Cardiac muscle cell (in vitro differentiated cells and primary cell): ENCODE measurements around the gene ZNF200. TPM values are rescaled to one million over a fixed set of nuclear protein-coding genes. Genes with fewer than 3 reads are reported as not detected.
"Not testable (repeated sequence)": the region's sequence is repeated elsewhere in the genome, so short reads cannot be mapped to it uniquely, and the experiment has no call there.

Experiments
- DNase-seq, 2 donors: peaks; one replicate each; pipeline versions ENCODE4 v3.0.0 to v3.0.0-alpha.2; 2010 to 2017; ENCODE audit warnings: low read depth in 1 of 2, low spot score in 1 of 2
- H3K27ac ChIP-seq: fragments of 200-600 bp; sonication (generic); 2 replicates; pipeline ENCODE4 v1.5.1; 2016
- H3K27me3 ChIP-seq: fragments of 200-600 bp; sonication (generic); 2 replicates; pipeline ENCODE4 v1.6.0; 2016; ENCODE audit warnings: control low read depth
- H3K36me3 ChIP-seq: fragments of 200-600 bp; sonication (generic); 2 replicates; pipeline ENCODE4 v1.5.1; 2016; ENCODE audit warnings: control low read depth
- H3K4me1 ChIP-seq: fragments of 200-600 bp; sonication (generic); 2 replicates; pipeline ENCODE4 v1.8.1; 2017; ENCODE audit warnings: low read depth, mild to moderate bottlenecking, mixed run types
- H3K4me3 ChIP-seq: fragments of 200-600 bp; sonication (generic); 2 replicates; pipeline ENCODE4 v1.5.1; 2016; ENCODE audit warnings: mild to moderate bottlenecking
- H3K9me3 ChIP-seq: fragments of 200-600 bp; sonication (generic); 2 replicates; pipeline ENCODE4 v1.5.1; 2017; ENCODE audit warnings: low read depth, mild to moderate bottlenecking, control low read depth
- CTCF ChIP-seq: IDR thresholded peaks from 2 replicates; pipeline ENCODE4 v1.5.1; 2012; ENCODE audit warnings: low read depth, mild to moderate bottlenecking, low read length
- polyA plus RNA-seq: library from polyadenylated mRNA; unstranded; fragments of >200 nt; fragmentation: Nextera tagmentation; extraction: Ambion mirVana; gene quantifications from 2 replicates; pipeline ENCODE4 v1.2.1, GENCODE V29; 2016
- total RNA-seq: library from RNA; depleted of rRNA; stranded (reverse); fragments of >200 nt; gene quantifications from 2 replicates; pipeline ENCODE4 v1.2.3, GENCODE V29; 2016

The ZNF200 gene
- total and polyA plus RNA-seq, 2 experiments from 2014 or later: 11.1 to 12.9 TPM

- Histone ChIP-seq H3K27me3 (peaks cover 8% of the 10 kb centered on the region), H3K4me1 (no peaks in the 10 kb centered on the region), H3K4me3 (no peak overlapping the region), H3K9me3 (no peaks in the 10 kb centered on the region), H3K27ac (no peak overlapping the region), H3K36me3 (no peaks in the 10 kb centered on the region)
- no peak for DNase-seq
- no peak for TF ChIP-seq CTCF
Measured at GRCh38 chr16:3202903-3203539, 31.9 kb downstream of the ZNF200 start.

DNA sequence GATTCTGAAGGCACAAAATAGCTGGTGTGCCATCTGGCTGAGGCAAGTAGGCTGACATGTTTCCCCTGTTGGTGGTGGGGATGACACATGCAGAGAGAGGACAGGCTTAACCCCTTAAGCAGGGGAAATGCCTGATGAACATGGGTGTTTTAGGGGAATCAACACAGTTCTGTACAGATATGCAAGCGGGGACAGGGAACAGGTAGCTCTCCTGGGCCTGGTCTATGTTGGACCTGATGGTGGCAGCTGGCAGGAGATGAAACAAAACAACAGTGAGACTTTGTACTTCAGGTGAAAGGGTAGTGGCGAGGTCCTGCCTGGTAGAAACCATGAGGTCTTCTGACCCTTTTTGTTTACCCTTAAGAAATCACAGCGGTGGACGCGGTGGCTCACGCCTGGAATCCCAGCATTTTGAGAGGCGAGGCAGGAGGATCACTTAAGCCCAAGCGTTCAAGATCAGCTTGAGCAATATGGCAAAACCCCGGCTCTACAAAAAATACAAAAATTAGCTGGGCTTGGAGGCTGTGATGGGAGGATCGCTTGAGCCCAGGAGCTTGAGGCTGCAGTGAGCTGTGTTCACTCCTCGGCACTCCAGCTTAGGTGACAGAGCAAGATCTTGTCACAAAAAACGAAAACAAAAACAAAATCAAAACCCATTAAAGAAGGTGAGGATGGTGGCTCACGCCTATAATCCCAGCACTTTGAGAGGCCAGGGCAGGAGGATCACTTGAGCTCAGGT, 36.5 kb downstream of the ZNF200 start:
- DNase-seq: no peak
- TF ChIP-seq CTCF: no peak
- Histone ChIP-seq H3K9me3 (no peaks in the 10 kb centered on the region), H3K4me1 (no peaks in the 10 kb centered on the region), H3K36me3 (no peaks in the 10 kb centered on the region), H3K27me3 (peaks cover 41% of the 10 kb centered on the region), H3K4me3 (no peak overlapping the region), H3K27ac (no peak overlapping the region)

DNA sequence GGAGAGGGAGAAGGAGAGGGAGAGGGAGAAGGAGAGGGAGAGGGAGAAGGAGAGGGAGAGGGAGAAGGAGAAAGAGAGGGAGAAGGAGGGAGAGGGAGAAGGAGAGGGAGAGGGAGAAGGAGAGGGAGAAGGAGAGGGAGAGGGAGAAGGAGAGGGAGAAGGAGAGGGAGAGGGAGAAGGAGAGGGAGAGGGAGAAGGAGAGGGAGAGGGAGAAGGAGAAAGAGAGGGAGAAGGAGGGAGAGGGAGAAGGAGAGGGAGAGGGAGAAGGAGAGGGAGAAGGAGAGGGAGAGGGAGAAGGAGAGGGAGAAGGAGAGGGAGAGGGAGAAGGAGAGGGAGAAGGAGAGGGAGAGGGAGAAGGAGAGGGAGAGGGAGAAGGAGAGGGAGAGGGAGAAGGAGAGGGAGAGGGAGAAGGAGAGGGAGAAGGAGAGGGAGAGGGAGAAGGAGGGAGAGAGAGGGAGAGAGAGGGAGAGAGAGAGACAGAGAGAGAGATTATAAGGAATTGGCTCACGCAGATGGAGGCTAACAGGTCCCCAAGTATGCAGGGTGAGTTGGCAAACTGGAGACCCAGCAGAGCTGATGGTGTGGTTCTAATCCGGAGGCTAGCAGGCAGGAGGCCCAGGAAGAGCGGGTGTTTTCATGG, 37.1 kb downstream of the ZNF200 start:
- not testable (repeated sequence) for H3K36me3 ChIP-seq, DNase-seq, H3K4me1 ChIP-seq, H3K9me3 ChIP-seq, H3K27ac ChIP-seq, H3K4me3 ChIP-seq
- peaks cover 47% of the 10 kb centered on the region for H3K27me3 ChIP-seq

GRCh38 chr16:3195975-3196374, 39.0 kb downstream of the ZNF200 start:
- no peak overlapping the region for H3K27ac ChIP-seq
- no peaks in the 10 kb centered on the region for H3K9me3 ChIP-seq
- H3K4me3 ChIP-seq: no peak overlapping the region
- H3K27me3 ChIP-seq: peaks cover 66% of the 10 kb centered on the region
- no peaks in the 10 kb centered on the region for H3K36me3 ChIP-seq
- DNase-seq: no peak
- TF ChIP-seq CTCF: no peak
- H3K4me1 ChIP-seq: no peaks in the 10 kb centered on the region

DNA sequence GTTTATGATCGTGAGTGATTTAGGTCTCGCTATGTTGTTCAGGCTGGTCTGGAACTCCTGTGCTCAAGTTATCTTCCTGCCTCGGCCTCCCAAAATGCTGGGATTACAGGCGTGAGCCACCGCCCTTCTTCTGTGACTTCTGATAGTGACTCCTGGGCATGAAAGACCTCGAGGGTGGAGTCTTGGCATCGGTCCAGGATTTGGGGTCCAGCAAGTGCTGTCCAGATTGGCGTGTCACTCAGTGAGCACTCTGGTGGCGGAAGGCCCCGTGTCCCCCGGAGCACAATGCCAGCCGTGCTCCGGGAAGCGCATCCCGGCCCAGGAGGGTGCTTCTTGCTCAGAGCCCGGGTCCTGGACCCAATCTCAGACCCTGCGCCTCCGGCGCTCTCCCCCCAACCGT, 40.2 kb downstream of the ZNF200 start:
- no peak overlapping the region for H3K27ac ChIP-seq
- peaks cover 77% of the 10 kb centered on the region for H3K27me3 ChIP-seq
- H3K4me1 ChIP-seq: no peaks in the 10 kb centered on the region
- H3K36me3 ChIP-seq: no peaks in the 10 kb centered on the region
- no peak for TF ChIP-seq CTCF
- no peaks in the 10 kb centered on the region for H3K9me3 ChIP-seq
- no peak for DNase-seq
- H3K4me3 ChIP-seq: no peak overlapping the region
